ENCODE data around the gene PLXNA4. TPM values are rescaled to one million over a fixed set of nuclear protein-coding genes. Genes with fewer than 3 reads are reported as not detected.

The PLXNA4 gene
- total and polyA plus RNA-seq, 7 experiments from 2014 or later = 0.05 to 31.6 (median 1.1) TPM

DNA sequence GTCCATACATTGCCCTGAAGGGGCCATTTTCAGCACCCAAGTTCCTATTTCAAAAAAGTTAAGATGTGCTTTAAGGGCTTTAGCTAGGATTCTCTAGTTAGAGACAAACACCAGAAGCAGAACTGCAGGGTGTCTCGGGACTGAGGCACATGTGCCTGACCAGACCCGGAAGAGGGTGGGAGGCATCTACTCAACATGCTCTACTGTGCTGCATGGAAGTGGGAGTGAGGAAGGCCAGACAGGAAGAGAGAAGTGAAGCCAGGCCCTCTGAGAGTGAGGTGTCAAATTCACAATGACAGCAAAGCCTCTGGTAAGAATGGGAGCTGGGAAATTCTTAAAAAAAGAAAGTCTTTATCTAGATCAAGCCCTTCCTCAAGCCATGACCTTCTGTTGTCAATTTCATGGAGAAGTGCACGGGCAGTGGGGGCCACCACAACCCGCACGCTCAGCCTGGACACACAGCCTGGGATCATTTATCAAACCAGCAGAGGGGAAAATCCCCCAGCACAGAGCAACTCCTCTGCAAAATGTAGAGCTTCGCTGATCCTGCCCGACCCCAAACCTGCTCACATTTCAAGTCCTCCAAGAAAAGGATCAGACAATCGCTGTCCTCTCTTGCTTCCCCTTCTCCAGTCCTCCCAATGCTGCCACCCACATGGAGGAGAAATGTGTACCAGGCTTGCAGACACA is 38.7 kb downstream of the PLXNA4 start:
- Mint-ChIP-seq H3K4me1 (peaks cover 0 to 20% (median 0%) of the 10 kb centered on the region in 7 donors), H3K9me3 (peaks cover 0 to 15% (median 0%) of the 10 kb centered on the region in 11 donors), H3K27me3 (peaks cover 0 to 7% (median 0%) of the 10 kb centered on the region in 5 donors), H3K4me3 (no peak overlapping the region), H3K36me3 (peaks cover 0 to 21% (median 0%) of the 10 kb centered on the region in 5 donors), H3K27ac (peak overlapping the region in 1 of 9 donors; percentile 23)
- POLR2A ChIA-PET = no interaction called here
- peak; percentile 26 for ATAC-seq
- no peaks in the 10 kb centered on the region for H3K27me3 ChIP-seq (ENCODE audit: control insufficient read depth in 2 of 2, insufficient read depth in 2 of 2, low read length in 2 of 2)
- H3K4me3 ChIP-seq (ENCODE audit: low read length) = no peak overlapping the region
- no peak overlapping the region for H3K27ac ChIP-seq (ENCODE audit: low read depth, low read length)
- intact Hi-C loops (cut with micrococcal nuclease) = no loop called here
- CTCF ChIA-PET = no interaction called here
- H3K9me3 ChIP-seq (ENCODE audit: control insufficient read depth in 2 of 3, low read length in 3 of 3) = no peaks in the 10 kb centered on the region
- no peaks in the 10 kb centered on the region for H3K4me1 ChIP-seq (ENCODE audit: control insufficient read depth in 2 of 2, insufficient read depth in 2 of 2, low read length in 2 of 2)
- no peak for DNase-seq
- H3K36me3 ChIP-seq (ENCODE audit: control insufficient read depth in 2 of 3, insufficient read depth in 3 of 3, low read length in 3 of 3) = no peaks in the 10 kb centered on the region

DNA sequence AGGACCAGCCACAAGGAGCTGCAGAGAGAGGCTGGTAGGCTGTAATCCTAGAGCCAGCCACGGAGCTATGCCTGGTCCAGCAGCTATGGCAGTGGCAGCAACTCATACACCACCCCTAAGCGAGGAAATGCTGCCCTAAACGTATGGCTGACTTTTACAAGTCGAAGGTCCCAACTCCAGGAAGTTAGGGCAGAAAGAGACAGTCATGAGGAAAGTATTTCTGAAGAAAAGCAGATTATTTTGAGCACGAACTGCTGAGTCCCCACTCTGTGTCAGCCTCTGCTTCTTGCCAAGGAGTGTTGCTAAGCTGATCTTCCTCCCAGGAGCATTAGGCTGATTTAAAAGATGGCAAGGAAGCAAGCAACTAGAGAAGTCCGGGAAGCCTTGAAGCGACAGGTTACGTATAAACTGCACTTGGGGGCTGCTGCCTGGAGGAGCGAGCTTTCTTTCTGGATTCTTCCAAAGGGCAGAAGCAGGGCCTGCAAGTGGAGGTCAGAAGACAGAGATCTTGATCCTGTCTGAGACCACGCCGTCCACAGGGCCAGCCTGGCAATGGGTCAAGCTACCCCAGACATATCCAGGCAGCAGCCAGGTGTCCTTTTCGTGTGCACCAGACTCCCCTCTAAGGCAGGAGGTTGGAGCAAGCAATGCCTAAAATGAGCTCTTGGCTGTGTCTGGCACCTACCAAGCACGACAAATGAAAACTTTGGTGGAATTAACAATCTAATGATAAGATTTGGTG is 39.4 kb downstream of the PLXNA4 start:
- Histone ChIP-seq H3K9me3 (ENCODE audit: control insufficient read depth in 2 of 3, low read length in 3 of 3) (no peaks in the 10 kb centered on the region), H3K4me1 (ENCODE audit: control insufficient read depth in 2 of 2, insufficient read depth in 2 of 2, low read length in 2 of 2) (no peaks in the 10 kb centered on the region), H3K36me3 (ENCODE audit: control insufficient read depth in 2 of 3, insufficient read depth in 3 of 3, low read length in 3 of 3) (no peaks in the 10 kb centered on the region), H3K27me3 (ENCODE audit: control insufficient read depth in 2 of 2, insufficient read depth in 2 of 2, low read length in 2 of 2) (no peaks in the 10 kb centered on the region), H3K27ac (ENCODE audit: low read depth, low read length) (no peak overlapping the region), H3K4me3 (ENCODE audit: low read length) (no peak overlapping the region)
- POLR2A ChIA-PET = no interaction called here
- Mint-ChIP-seq H3K4me3 (no peak overlapping the region), H3K27ac (no peak overlapping the region), H3K36me3 (peaks cover 0 to 22% (median 0%) of the 10 kb centered on the region in 5 donors), H3K4me1 (peaks cover 0 to 26% (median 0%) of the 10 kb centered on the region in 7 donors), H3K9me3 (peaks cover 0 to 9% (median 0%) of the 10 kb centered on the region in 11 donors), H3K27me3 (peaks cover 0 to 7% (median 0%) of the 10 kb centered on the region in 5 donors)
- CTCF ChIA-PET = no interaction called here
- intact Hi-C loops (cut with micrococcal nuclease) = no loop called here
- no peak for ATAC-seq
- no peak for DNase-seq

DNA sequence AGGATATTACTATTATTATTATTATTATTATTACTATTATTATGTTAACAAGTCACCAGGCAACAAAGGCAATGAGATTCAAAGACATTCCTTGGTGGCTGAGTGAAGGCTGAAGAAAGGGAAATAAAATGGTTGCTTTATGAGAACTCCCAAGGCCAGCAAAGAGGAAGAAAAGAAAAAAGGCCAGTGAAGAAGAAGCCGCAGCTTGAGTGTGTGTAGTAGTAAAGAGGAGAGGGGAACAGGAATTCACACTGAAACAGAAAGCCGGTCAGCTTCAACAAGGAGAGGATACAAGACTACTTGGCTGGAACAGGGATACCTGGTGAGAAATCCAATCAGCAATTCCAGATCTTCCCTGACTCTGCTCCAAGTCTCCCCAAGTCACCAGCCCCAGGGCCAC is 42.4 kb downstream of the PLXNA4 start:
- Mint-ChIP-seq H3K4me3 (no peak overlapping the region), H3K9me3 (no peaks in the 10 kb centered on the region), H3K36me3 (peaks cover 0 to 17% (median 0%) of the 10 kb centered on the region in 5 donors), H3K27me3 (no peaks in the 10 kb centered on the region), H3K27ac (no peak overlapping the region), H3K4me1 (peaks cover 3 to 36% (median 6%) of the 10 kb centered on the region in 7 donors)
- no peak for DNase-seq
- POLR2A ChIA-PET = no interaction called here
- CTCF ChIA-PET = no interaction called here
- intact Hi-C loops (cut with micrococcal nuclease) = no loop called here
- H3K27ac ChIP-seq (ENCODE audit: low read depth, low read length) = no peak overlapping the region
- no peaks in the 10 kb centered on the region for H3K27me3 ChIP-seq (ENCODE audit: control insufficient read depth in 2 of 2, insufficient read depth in 2 of 2, low read length in 2 of 2)
- no peaks in the 10 kb centered on the region for H3K9me3 ChIP-seq (ENCODE audit: control insufficient read depth in 2 of 3, low read length in 3 of 3)
- no peaks in the 10 kb centered on the region for H3K36me3 ChIP-seq (ENCODE audit: control insufficient read depth in 2 of 3, insufficient read depth in 3 of 3, low read length in 3 of 3)
- ATAC-seq = no peak
- no peak overlapping the region for H3K4me3 ChIP-seq (ENCODE audit: low read length)
- H3K4me1 ChIP-seq (ENCODE audit: control insufficient read depth in 2 of 2, insufficient read depth in 2 of 2, low read length in 2 of 2) = no peaks in the 10 kb centered on the region

DNA sequence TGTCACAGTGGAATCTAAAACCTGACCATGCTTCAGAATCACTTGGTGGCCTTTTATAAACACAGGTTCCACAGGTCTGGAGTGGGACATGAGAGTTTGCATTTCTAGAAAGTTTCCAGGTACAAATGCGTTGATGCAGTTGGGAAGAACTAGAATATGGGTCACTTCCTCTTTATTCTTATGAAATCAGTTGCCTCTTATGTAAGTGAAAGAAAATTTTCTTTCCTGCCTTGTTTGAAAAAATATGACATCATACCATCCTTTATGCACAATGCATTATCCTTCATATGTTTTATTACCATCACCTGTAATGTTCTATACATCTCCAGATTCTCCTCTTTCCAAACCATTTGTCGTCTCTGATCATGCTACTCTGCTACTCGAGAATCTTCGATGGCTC is 44.0 kb downstream of the PLXNA4 start:
- Histone ChIP-seq H3K4me1 (ENCODE audit: control insufficient read depth in 2 of 2, insufficient read depth in 2 of 2, low read length in 2 of 2) (no peaks in the 10 kb centered on the region), H3K9me3 (ENCODE audit: control insufficient read depth in 2 of 3, low read length in 3 of 3) (no peaks in the 10 kb centered on the region), H3K27me3 (ENCODE audit: control insufficient read depth in 2 of 2, insufficient read depth in 2 of 2, low read length in 2 of 2) (no peaks in the 10 kb centered on the region), H3K27ac (ENCODE audit: low read depth, low read length) (no peak overlapping the region), H3K36me3 (ENCODE audit: control insufficient read depth in 2 of 3, insufficient read depth in 3 of 3, low read length in 3 of 3) (no peaks in the 10 kb centered on the region), H3K4me3 (ENCODE audit: low read length) (no peak overlapping the region)
- Mint-ChIP-seq H3K9me3 (peaks cover 0 to 2% (median 0%) of the 10 kb centered on the region in 11 donors), H3K4me3 (no peak overlapping the region), H3K4me1 (peaks cover 3 to 31% (median 6%) of the 10 kb centered on the region in 7 donors), H3K27ac (no peak overlapping the region), H3K36me3 (peaks cover 0 to 24% (median 0%) of the 10 kb centered on the region in 5 donors), H3K27me3 (peaks cover 0 to 4% (median 4%) of the 10 kb centered on the region in 5 donors)
- ChIA-PET POLR2A (no interaction called here), CTCF (no interaction called here)
- intact Hi-C loops (cut with micrococcal nuclease) = no loop called here
- DNase-seq (no peak), ATAC-seq (no peak)

DNA sequence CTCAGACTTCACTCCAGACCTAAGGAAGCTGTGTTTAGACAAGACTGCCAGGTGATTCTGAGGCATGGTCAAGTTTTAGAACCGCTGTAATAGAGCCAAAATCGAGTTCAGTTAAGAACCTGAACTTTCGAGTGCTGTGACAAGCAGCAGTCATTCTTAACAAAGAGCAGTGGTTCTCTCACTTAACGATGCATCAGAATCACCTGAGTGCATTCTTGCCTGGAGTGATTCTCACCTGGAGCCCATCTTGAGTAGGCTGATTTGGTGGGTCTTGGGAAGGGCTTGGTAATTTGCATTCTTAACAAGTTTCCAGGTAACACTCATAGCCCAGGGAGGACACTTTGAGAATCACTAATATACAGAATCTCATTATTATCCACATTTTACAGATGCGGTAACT is 44.7 kb downstream of the PLXNA4 start:
- peak overlapping the region in 1 of 10 donors; percentile 19 for H3K4me3 Mint-ChIP-seq
- ATAC-seq (no peak), DNase-seq (no peak)
- peaks cover 0 to 2% (median 0%) of the 10 kb centered on the region in 11 donors for H3K9me3 Mint-ChIP-seq
- Histone ChIP-seq H3K4me1 (ENCODE audit: control insufficient read depth in 2 of 2, insufficient read depth in 2 of 2, low read length in 2 of 2) (no peaks in the 10 kb centered on the region), H3K4me3 (ENCODE audit: low read length) (no peak overlapping the region), H3K27ac (ENCODE audit: low read depth, low read length) (no peak overlapping the region), H3K9me3 (ENCODE audit: control insufficient read depth in 2 of 3, low read length in 3 of 3) (no peaks in the 10 kb centered on the region), H3K27me3 (ENCODE audit: control insufficient read depth in 2 of 2, insufficient read depth in 2 of 2, low read length in 2 of 2) (no peaks in the 10 kb centered on the region), H3K36me3 (ENCODE audit: control insufficient read depth in 2 of 3, insufficient read depth in 3 of 3, low read length in 3 of 3) (no peaks in the 10 kb centered on the region)
- CTCF ChIA-PET = no interaction called here
- peaks cover 0 to 27% (median 0%) of the 10 kb centered on the region in 5 donors for H3K36me3 Mint-ChIP-seq
- intact Hi-C loops (cut with micrococcal nuclease) = no loop called here
- POLR2A ChIA-PET = no interaction called here
- H3K27me3 Mint-ChIP-seq = peaks cover 0 to 6% (median 4%) of the 10 kb centered on the region in 5 donors
- H3K27ac Mint-ChIP-seq = no peak overlapping the region
- peaks cover 3 to 38% (median 6%) of the 10 kb centered on the region in 7 donors for H3K4me1 Mint-ChIP-seq

DNA sequence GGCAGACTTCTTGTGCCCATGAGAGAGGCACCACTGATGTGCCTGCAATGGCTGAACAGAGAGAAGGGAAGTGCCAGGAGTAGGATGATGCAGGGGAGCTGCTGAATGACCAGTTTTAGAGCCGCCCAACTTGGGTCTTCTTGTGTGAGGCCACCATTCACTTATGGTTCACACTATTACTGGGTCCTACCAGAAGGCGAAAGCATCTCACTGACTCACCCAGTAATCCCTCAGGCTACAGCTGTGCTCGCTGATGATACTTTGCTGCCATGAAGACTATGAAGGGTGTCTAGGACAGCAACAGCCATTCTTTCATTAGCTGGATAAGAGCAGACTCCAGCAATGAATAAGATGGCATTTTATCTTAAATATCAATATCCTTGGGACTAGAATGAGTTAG is 47.6 kb downstream of the PLXNA4 start:
- Histone ChIP-seq H3K27ac (ENCODE audit: low read depth, low read length) (no peak overlapping the region), H3K36me3 (ENCODE audit: control insufficient read depth in 2 of 3, insufficient read depth in 3 of 3, low read length in 3 of 3) (no peaks in the 10 kb centered on the region), H3K4me1 (ENCODE audit: control insufficient read depth in 2 of 2, insufficient read depth in 2 of 2, low read length in 2 of 2) (no peaks in the 10 kb centered on the region), H3K27me3 (ENCODE audit: control insufficient read depth in 2 of 2, insufficient read depth in 2 of 2, low read length in 2 of 2) (no peaks in the 10 kb centered on the region), H3K9me3 (ENCODE audit: control insufficient read depth in 2 of 3, low read length in 3 of 3) (no peaks in the 10 kb centered on the region), H3K4me3 (ENCODE audit: low read length) (no peak overlapping the region)
- peaks cover 3 to 48% (median 6%) of the 10 kb centered on the region in 7 donors for H3K4me1 Mint-ChIP-seq
- no peak for ATAC-seq
- CTCF ChIA-PET = no interaction called here
- no peak overlapping the region for H3K4me3 Mint-ChIP-seq
- peaks cover 0 to 3% (median 0%) of the 10 kb centered on the region in 11 donors for H3K9me3 Mint-ChIP-seq
- intact Hi-C loops (cut with micrococcal nuclease) = no loop called here
- no peak for DNase-seq
- H3K36me3 Mint-ChIP-seq = peaks cover 0 to 28% (median 0%) of the 10 kb centered on the region in 5 donors
- POLR2A ChIA-PET = no interaction called here
- H3K27ac Mint-ChIP-seq = no peak overlapping the region
- peaks cover 0 to 7% (median 4%) of the 10 kb centered on the region in 5 donors for H3K27me3 Mint-ChIP-seq

Data from naive thymus-derived CD4-positive, alpha-beta T cell (primary cell).